Measurements from ENCODE around the gene PRR22. TPM values are rescaled to one million over a fixed set of nuclear protein-coding genes. Genes with fewer than 3 reads are reported as not detected.

Gene PRR22
- polyA plus RNA-seq, 4 donors = 5.1 to 9.7 (median 9.2) TPM

DNA sequence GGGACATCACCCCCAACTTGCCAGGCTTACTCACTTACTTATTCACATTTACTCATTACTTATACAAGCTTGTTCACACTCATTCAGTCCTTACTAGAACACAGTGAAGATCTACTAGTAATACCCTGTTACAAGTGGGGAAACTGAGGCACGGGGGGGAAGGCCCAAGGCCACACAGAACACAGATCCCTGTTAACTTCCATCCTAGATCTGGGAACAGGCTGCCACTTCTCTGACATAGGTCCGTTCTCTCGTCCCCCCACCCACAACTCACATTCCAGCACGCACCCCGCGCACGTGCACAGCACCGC lies 18.9 kb upstream of the PRR22 start:
- FAIRE-seq = no peak
- H3K9me3 ChIP-seq (ENCODE audit: control insufficient read depth in 2 of 2, insufficient read depth in 1 of 2, low read depth in 1 of 2, low read length in 1 of 2) = no peaks in the 10 kb centered on the region
- H3K4me1 ChIP-seq (ENCODE audit: control insufficient read depth in 3 of 3, insufficient read depth in 2 of 3, low read depth in 1 of 3, low read length in 2 of 3) = peaks cover 0 to 27% (median 7%) of the 10 kb centered on the region in 3 donors
- H3K27me3 ChIP-seq (ENCODE audit: control insufficient read depth in 3 of 3, insufficient read depth in 3 of 3, low read length in 3 of 3) = peaks cover 0 to 21% (median 3%) of the 10 kb centered on the region in 3 donors
- no peaks in the 10 kb centered on the region for H3K36me3 ChIP-seq (ENCODE audit: control insufficient read depth in 3 of 3, insufficient read depth in 2 of 3, low read depth in 1 of 3, low read length in 3 of 3)
- no peak overlapping the region for H3K27ac ChIP-seq (ENCODE audit: low read depth in 1 of 3, low read length in 2 of 3)
- peak overlapping the region; percentile 9 to 39 (median 27) for H3K4me3 ChIP-seq (ENCODE audit: low read depth in 1 of 3, low read length in 3 of 3)
- DNase-seq = no peak
- 4 to 7% (median 4%) methylated on average over 8 of the region's 8 CpGs for WGBS, 3 donors

DNA sequence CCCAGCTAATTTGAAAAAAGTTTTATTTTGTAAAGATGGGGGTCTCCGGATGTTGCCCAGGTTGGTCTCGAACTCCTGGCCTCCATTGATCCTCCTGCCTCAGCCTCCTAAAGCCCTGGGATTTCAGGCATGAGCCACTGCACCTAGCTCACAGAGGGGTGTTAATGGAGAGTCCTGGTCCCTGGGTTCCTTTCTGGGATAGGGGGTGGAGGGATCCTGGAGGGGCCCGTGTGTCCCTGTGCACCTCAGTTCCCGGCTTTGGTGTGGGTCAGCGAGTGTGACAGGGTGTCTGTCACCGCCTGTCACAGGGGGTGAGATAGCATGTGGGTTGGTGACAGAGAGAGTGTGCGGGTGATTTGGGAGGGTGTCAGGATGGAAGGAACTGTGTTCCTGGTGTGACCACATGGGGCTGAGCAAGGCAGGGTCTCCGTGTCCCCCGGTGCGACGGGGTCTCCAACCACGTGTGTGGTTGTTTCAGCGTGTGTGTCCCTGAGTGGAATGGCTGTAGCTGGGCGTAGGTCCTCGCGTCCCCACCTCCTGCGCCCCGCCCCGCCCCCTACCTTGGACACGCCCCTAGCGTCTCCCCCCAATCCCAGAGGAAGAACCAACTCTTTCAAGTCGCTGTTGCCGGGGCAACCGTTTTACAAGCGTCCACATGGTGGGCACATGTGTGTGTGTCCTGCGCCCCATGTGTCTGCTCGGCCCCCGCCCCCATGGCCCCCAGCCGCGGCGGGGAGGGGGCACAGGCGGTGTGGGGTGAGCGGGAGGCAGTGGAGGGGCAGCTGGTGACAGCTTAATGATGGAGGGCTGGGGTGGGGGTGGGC lies 17.5 kb upstream of the PRR22 start:
- peak in 1 of 2 donors; percentile 53 for DNase-seq

DNA sequence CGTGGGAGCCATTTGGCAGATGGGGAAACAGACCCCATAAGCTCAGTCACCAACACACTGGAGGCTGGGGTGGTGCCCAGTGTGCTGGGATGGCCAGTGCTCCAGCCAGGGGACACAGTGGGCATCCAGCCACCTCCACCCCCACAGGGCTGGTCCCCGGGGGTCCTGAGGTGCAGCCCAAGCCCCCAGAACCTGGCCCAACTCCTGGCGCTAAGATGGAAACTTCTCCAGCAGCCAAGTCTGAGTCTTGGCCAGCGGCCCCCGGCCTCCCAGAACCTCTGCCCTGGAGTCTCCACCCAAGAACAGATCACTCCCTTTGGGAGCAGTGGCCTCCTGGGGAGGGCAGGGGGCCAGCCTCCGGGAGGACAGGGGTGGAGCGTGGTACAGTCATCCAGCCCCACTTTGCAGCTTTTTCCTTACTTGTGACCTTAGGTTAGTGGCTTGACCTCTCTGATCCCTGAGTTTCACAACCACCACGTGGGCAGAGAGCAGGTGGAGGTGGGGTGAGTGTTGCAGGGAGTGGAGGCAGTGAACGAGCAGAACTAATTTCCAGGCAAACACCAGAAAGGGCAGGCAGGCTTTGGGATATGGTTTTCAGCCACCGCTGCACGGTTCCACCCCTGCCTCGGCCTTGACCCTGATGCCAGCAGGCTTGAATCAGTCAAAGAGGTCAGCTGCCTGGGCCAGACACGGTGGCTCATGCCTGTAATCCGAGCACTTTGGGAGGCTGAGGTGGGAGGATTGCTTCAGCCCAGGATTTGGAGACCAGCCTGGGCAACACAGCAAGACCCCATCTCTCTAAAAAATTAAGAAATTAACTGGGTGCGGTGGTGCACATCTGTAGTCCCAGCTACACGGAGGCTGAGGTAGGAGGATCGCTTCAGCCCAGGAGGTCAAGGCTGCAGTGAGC lies 16.1 kb upstream of the PRR22 start:
- H3K9me3 ChIP-seq (ENCODE audit: control insufficient read depth in 2 of 2, insufficient read depth in 1 of 2, low read depth in 1 of 2, low read length in 1 of 2) = no peaks in the 10 kb centered on the region
- DNase-seq = peak in 1 of 2 donors; percentile 1
- H3K27ac ChIP-seq (ENCODE audit: low read depth in 1 of 3, low read length in 2 of 3) = no peak overlapping the region

More for the DNA sequence above, 17.5 kb upstream of the PRR22 start:
- no peak for FAIRE-seq
- no peaks in the 10 kb centered on the region for H3K36me3 ChIP-seq (ENCODE audit: control insufficient read depth in 3 of 3, insufficient read depth in 2 of 3, low read depth in 1 of 3, low read length in 3 of 3)
- H3K27ac ChIP-seq (ENCODE audit: low read depth in 1 of 3, low read length in 2 of 3) = no peak overlapping the region
- H3K27me3 ChIP-seq (ENCODE audit: control insufficient read depth in 3 of 3, insufficient read depth in 3 of 3, low read length in 3 of 3) = peaks cover 0 to 21% (median 3%) of the 10 kb centered on the region in 3 donors
- no peak overlapping the region for H3K4me3 ChIP-seq (ENCODE audit: low read depth in 1 of 3, low read length in 3 of 3)
- peaks cover 0 to 27% (median 7%) of the 10 kb centered on the region in 3 donors for H3K4me1 ChIP-seq (ENCODE audit: control insufficient read depth in 3 of 3, insufficient read depth in 2 of 3, low read depth in 1 of 3, low read length in 2 of 3)
- no peaks in the 10 kb centered on the region for H3K9me3 ChIP-seq (ENCODE audit: control insufficient read depth in 2 of 2, insufficient read depth in 1 of 2, low read depth in 1 of 2, low read length in 1 of 2)
- WGBS, 3 donors = 17 to 32% (median 31%) methylated on average over 25 to 33 of the region's 33 CpGs

DNA sequence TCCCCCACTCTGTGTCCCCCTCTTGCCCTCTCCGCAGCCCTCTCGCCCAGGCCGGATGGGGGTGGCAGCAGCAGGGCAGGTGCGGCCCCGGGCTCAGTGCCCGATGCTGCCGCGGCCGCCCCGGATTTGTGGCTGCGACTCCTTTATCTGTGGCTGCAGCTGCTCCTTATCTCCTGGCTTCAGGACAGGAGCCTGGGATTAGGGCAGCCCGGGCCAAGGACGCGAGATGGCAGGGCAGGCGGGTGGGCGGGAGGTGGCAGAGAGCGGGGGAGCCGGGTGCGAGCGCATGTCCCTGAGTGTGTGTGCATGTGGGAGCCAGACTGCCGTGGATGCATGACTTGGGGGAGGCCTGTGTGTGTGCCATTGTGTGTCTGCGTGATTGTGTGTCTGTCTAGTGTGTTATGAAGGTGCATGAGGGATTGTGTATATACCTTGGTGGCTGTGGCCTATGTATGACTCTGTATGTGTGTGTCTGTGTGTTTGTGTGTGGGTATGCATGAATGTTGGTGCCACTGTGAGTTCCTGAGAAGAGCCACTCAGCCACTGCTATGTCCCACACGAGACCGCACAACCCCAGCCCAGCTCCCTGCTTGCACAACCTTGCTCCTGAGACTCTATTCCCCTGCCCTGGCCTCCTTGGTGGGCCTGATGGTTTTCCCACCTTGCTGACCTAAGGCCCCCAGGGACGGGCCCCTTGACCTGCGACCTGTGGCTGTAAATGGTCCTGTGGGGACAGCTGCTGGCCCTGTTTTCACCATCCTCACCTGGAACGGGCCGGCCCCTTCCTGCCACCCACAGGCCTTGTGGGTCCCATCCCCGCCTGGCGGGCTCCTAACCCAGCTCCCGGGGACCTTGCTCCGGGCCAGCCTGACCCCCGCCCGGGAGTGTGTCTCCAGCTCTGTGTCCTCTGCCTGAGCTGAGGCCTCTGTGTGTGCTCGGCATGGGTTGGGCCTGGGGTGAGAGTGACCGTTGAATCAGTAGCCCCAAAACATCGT lies 15.0 kb upstream of the PRR22 start:
- H3K27ac ChIP-seq (ENCODE audit: low read depth in 1 of 3, low read length in 2 of 3) = peak overlapping the region in 1 of 3 donors; percentile 3
- no peak for FAIRE-seq
- DNase-seq = peak; percentile 16 to 45
- peaks cover 0 to 17% (median 7%) of the 10 kb centered on the region in 3 donors for H3K4me1 ChIP-seq (ENCODE audit: control insufficient read depth in 3 of 3, insufficient read depth in 2 of 3, low read depth in 1 of 3, low read length in 2 of 3)
- no peaks in the 10 kb centered on the region for H3K36me3 ChIP-seq (ENCODE audit: control insufficient read depth in 3 of 3, insufficient read depth in 2 of 3, low read depth in 1 of 3, low read length in 3 of 3)
- 23 to 56% (median 38%) methylated on average over 37 of the region's 37 CpGs for WGBS, 3 donors
- H3K9me3 ChIP-seq (ENCODE audit: control insufficient read depth in 2 of 2, insufficient read depth in 1 of 2, low read depth in 1 of 2, low read length in 1 of 2) = no peaks in the 10 kb centered on the region
- H3K4me3 ChIP-seq (ENCODE audit: low read depth in 1 of 3, low read length in 3 of 3) = no peak overlapping the region
- peaks cover 0 to 10% (median 3%) of the 10 kb centered on the region in 3 donors for H3K27me3 ChIP-seq (ENCODE audit: control insufficient read depth in 3 of 3, insufficient read depth in 3 of 3, low read length in 3 of 3)

More for the DNA sequence above, 16.1 kb upstream of the PRR22 start:
- 38 to 64% (median 49%) methylated on average over 17 of the region's 17 CpGs for WGBS, 3 donors
- H3K4me1 ChIP-seq (ENCODE audit: control insufficient read depth in 3 of 3, insufficient read depth in 2 of 3, low read depth in 1 of 3, low read length in 2 of 3) = peaks cover 0 to 22% (median 7%) of the 10 kb centered on the region in 3 donors
- no peak for FAIRE-seq
- no peaks in the 10 kb centered on the region for H3K36me3 ChIP-seq (ENCODE audit: control insufficient read depth in 3 of 3, insufficient read depth in 2 of 3, low read depth in 1 of 3, low read length in 3 of 3)
- peaks cover 0 to 15% (median 3%) of the 10 kb centered on the region in 3 donors for H3K27me3 ChIP-seq (ENCODE audit: control insufficient read depth in 3 of 3, insufficient read depth in 3 of 3, low read length in 3 of 3)
- no peak overlapping the region for H3K4me3 ChIP-seq (ENCODE audit: low read depth in 1 of 3, low read length in 3 of 3)

DNA sequence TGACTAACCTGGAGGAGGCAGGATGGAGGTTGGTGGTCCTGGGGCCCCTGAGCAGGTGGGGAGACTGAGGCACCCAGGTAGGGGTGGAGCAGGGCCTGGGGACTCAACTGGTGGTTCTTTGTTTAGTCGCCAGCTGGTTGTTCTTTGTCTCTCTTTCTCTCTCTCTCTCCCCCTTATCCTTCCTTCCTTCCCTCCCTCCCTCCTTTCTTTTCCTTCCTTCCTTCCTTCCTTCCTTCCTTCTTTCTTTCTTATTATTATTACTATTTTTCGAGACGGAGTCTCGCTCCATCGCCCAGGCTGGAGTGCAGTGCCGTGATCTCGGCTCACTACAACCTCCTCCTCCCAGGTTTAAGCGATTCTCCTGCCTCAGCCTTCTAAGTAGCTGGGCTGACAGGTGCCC lies 13.7 kb upstream of the PRR22 start:
- no peak overlapping the region for H3K27ac ChIP-seq (ENCODE audit: low read depth in 1 of 3, low read length in 2 of 3)
- FAIRE-seq (no peak), DNase-seq (no peak)
- peaks cover 0 to 7% (median 7%) of the 10 kb centered on the region in 3 donors for H3K4me1 ChIP-seq (ENCODE audit: control insufficient read depth in 3 of 3, insufficient read depth in 2 of 3, low read depth in 1 of 3, low read length in 2 of 3)
- no peak overlapping the region for H3K4me3 ChIP-seq (ENCODE audit: low read depth in 1 of 3, low read length in 3 of 3)
- no peaks in the 10 kb centered on the region for H3K36me3 ChIP-seq (ENCODE audit: control insufficient read depth in 3 of 3, insufficient read depth in 2 of 3, low read depth in 1 of 3, low read length in 3 of 3)
- H3K27me3 ChIP-seq (ENCODE audit: control insufficient read depth in 3 of 3, insufficient read depth in 3 of 3, low read length in 3 of 3) = peaks cover 0 to 4% (median 3%) of the 10 kb centered on the region in 3 donors
- 82 to 84% (median 84%) methylated on average over 7 to 8 of the region's 8 CpGs for WGBS, 3 donors
- H3K9me3 ChIP-seq (ENCODE audit: control insufficient read depth in 2 of 2, insufficient read depth in 1 of 2, low read depth in 1 of 2, low read length in 1 of 2) = no peaks in the 10 kb centered on the region

DNA sequence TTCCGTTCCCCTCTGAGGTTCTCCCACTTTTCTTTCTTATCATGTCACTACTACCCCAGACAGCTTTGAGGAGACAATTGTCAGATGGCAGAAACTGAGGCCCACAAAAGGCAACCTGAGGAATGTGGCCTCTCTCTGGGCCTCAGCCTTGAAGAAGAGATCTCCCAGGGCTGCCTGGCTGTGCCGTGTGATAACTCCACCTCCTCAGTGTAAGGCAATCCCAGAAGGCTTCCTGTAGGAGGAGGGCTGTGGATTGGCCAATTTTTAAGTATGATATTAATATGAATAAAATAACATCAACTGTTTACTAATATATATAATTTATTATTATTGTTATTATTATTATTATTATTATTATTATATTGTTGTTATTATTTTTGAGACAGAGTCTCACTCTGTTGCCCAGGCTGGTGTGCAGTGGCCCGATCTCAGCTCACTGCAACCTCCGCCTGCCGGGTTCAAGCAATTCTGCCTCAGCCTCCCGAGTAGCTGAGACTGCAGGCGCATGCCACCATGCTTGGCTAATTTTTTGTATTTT lies 10.9 kb upstream of the PRR22 start:
- no peak overlapping the region for H3K27ac ChIP-seq (ENCODE audit: low read depth in 1 of 3, low read length in 2 of 3)
- peaks cover 0 to 8% of the 10 kb centered on the region in 2 donors for H3K9me3 ChIP-seq (ENCODE audit: control insufficient read depth in 2 of 2, insufficient read depth in 1 of 2, low read depth in 1 of 2, low read length in 1 of 2)
- H3K4me1 ChIP-seq (ENCODE audit: control insufficient read depth in 3 of 3, insufficient read depth in 2 of 3, low read depth in 1 of 3, low read length in 2 of 3) = peaks cover 0 to 7% (median 0%) of the 10 kb centered on the region in 3 donors
- H3K4me3 ChIP-seq (ENCODE audit: low read depth in 1 of 3, low read length in 3 of 3) = no peak overlapping the region
- WGBS, 3 donors = 92 to 97% (median 93%) methylated on average over 7 of the region's 7 CpGs
- H3K27me3 ChIP-seq (ENCODE audit: control insufficient read depth in 3 of 3, insufficient read depth in 3 of 3, low read length in 3 of 3) = no peaks in the 10 kb centered on the region
- DNase-seq = no peak
- no peak for FAIRE-seq
- no peaks in the 10 kb centered on the region for H3K36me3 ChIP-seq (ENCODE audit: control insufficient read depth in 3 of 3, insufficient read depth in 2 of 3, low read depth in 1 of 3, low read length in 3 of 3)

DNA sequence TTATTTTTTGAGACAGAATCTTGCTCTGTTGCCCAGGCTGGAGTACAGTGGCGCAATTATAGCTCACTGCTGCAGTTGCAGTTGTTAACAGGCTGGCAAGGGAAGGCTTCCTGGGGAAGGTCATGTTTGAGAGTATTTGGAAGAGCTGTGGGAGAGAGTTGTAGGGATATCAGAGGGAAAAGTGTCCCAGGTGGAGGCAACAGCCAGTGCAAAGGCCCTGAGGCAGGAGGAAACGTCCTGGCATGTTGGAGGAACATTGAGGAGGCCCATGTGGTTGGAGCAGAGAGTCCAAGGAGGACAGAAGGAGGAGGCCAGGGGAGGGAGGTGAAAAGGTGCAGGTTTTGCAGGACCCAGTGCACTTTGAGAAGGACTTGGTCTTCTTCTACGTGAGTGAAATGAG lies 8.6 kb upstream of the PRR22 start:
- WGBS, 3 donors = 89 to 95% (median 93%) methylated on average over 3 of the region's 3 CpGs
- Histone ChIP-seq H3K27ac (ENCODE audit: low read depth in 1 of 3, low read length in 2 of 3) (no peak overlapping the region), H3K36me3 (ENCODE audit: control insufficient read depth in 3 of 3, insufficient read depth in 2 of 3, low read depth in 1 of 3, low read length in 3 of 3) (peaks cover 6 to 21% (median 8%) of the 10 kb centered on the region in 3 donors), H3K4me3 (ENCODE audit: low read depth in 1 of 3, low read length in 3 of 3) (no peak overlapping the region), H3K4me1 (ENCODE audit: control insufficient read depth in 3 of 3, insufficient read depth in 2 of 3, low read depth in 1 of 3, low read length in 2 of 3) (peaks cover 2 to 6% (median 4%) of the 10 kb centered on the region in 3 donors), H3K27me3 (ENCODE audit: control insufficient read depth in 3 of 3, insufficient read depth in 3 of 3, low read length in 3 of 3) (no peaks in the 10 kb centered on the region), H3K9me3 (ENCODE audit: control insufficient read depth in 2 of 2, insufficient read depth in 1 of 2, low read depth in 1 of 2, low read length in 1 of 2) (peaks cover 0 to 8% of the 10 kb centered on the region in 2 donors)
- DNase-seq (peak in 1 of 2 donors; percentile 2), FAIRE-seq (no peak)

Measured in small intestine (tissue), 7 donors.